C4-2B (cell line): ENCODE results near the gene NDUFB10.

Experiments used
- H3K27ac ChIP-seq: fragments of 450-650 bp; 2 replicates; pipeline ENCODE4 v1.5.1; 2017
- ZFX ChIP-seq: fragments of 450-650 bp; IDR thresholded peaks from 2 replicates; pipeline ENCODE4 v1.6.1; 2017
- TF ChIP-seq, protein P1 (sequence below): fragments of 450-650 bp; conservative IDR thresholded peaks from 2 replicates; pipeline ENCODE4 v1.5.1; 2017; ENCODE audit warnings: mild to moderate bottlenecking

Gene NDUFB10

DNA sequence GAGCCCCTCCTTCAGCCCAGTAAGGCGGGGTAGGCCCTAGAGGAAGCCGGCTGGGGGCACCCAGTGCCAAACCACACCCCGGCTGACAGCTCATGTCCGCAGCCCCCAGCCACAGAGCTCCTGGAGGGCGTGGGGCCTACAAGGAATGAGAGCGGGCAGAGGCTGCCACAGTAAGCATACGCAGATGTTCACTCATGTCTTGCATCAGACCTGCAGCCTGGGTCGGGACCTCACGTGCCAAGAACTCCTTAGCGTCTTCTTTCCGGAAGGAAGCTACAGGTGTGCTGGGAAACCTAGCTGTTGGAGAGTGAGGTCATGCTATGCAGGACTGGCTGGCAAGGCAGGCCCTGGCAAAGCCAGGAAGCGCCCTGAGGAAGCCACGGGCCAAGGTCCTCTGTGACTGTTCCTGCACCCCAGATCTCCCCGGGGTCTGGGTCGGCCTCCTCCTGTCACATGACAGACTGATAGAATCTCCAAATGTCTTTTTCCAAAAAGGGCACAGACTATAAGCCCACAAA lies 48.7 kb downstream of the NDUFB10 start:
- H3K27ac ChIP-seq = peak overlapping the region; percentile 99
- peak; percentile 26; the same call in 1 of the 2 replicates for TF ChIP-seq ZFX
- TF ChIP-seq, protein P1, sequence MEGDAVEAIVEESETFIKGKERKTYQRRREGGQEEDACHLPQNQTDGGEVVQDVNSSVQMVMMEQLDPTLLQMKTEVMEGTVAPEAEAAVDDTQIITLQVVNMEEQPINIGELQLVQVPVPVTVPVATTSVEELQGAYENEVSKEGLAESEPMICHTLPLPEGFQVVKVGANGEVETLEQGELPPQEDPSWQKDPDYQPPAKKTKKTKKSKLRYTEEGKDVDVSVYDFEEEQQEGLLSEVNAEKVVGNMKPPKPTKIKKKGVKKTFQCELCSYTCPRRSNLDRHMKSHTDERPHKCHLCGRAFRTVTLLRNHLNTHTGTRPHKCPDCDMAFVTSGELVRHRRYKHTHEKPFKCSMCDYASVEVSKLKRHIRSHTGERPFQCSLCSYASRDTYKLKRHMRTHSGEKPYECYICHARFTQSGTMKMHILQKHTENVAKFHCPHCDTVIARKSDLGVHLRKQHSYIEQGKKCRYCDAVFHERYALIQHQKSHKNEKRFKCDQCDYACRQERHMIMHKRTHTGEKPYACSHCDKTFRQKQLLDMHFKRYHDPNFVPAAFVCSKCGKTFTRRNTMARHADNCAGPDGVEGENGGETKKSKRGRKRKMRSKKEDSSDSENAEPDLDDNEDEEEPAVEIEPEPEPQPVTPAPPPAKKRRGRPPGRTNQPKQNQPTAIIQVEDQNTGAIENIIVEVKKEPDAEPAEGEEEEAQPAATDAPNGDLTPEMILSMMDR = no peak

DNA sequence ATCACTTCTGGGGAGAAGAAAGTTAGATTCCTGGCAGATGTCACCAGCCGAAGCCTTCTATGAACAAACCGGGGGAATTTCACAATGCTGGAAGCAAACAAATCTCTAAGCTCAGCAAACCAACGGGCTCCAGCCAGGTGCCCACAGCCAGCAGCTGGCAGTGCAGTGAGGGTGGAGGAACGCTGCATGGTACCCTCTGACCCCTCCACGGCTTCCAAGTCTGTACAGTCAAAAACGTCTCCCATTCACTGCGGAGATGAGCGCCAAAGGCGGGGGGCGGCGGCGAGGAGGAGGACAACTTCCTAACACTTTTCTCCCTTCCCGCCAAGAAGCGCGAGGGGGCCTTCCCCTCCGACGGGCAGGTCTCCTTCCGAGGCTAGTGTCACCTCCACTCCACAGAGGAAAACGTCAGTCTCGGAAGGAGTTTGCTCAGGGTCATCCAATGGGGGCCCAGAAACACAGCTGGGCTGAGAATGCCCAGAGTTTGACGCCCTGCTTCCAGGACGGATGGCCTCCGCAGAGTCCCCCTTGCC lies 49.4 kb downstream of the NDUFB10 start:
- H3K27ac ChIP-seq = peak overlapping the region; percentile 99
- TF ChIP-seq ZFX = no peak
- TF ChIP-seq, protein P1 = no peak

DNA sequence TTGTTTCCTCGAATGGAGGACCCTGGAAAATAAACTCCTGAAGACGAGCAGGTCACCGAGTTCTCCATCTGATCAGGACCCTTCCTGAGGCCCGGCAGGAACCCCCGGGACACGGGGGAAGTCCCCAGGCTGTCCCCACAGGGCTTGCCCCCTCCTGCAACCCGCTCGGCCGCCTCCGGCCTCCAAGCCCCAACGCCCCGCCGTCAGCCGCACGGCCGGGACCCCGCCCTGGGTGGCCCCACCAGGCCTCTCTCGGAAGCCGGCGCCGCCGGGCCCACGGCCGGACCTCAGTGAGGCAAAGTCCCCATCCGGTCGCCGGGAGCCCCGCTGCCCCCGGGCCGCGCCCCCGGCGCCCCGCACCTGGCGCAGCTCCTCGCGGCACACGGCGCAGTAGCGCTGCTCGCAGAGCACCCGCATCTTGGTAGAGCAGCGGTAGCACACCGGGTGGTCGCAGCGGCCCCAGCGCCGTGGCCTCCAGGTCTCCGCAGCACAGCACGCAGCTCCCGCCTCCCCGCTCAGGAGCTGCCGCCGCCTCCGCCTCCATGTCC lies 49.9 kb downstream of the NDUFB10 start:
- TF ChIP-seq ZFX = peak; percentile 65
- TF ChIP-seq, protein P1 = no peak
- peak overlapping the region; percentile 99 for H3K27ac ChIP-seq

DNA sequence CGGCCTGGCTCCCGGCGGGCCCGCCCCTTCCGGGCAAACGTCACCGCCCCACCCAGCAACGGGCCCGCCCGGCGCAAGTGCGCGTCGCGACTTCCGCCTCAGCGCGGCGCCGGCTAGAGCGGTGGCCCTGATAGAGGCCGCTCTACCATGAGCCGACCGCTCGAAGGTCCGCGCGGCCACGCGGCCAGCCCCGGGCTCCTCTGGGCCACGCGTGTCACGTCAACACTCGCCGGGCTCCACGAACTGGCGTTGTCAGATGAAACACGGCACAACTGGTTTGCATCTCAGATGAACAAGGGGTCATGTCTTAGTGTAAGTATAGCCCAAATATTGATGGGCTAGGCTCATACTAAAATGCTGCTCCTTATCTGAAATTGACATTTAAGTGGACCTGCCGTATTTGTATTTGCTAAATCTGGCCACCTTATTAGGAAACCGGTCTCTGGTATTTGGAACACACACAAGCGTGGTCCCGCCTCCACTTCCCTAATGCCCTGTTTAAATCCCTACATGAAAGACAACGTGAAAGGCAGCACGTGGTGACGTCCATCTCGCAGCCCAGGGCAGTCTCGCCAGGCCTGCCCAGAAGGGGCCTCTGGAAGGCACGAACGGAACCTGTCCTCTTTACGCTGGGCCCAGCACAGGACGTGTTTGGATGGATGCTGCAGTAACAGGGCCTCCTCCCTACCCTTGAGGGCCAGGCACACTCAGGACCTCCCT lies 50.6 kb downstream of the NDUFB10 start, which contains the start of gene ZNF598:
Gene ZNF598, minus strand, starts transcription at position 31 of the 720 bp plus-strand sequence.
- no peak; the same call in 1 of the 2 replicates for TF ChIP-seq ZFX
- TF ChIP-seq, protein P1 = no peak; the same call in 1 of the 2 replicates
- peak within 1 kb of the TSS; percentile 99 for H3K27ac ChIP-seq
